Measurements from ENCODE around the gene RPA1. TPM values are rescaled to one million over a fixed set of nuclear protein-coding genes. Genes with fewer than 3 reads are reported as not detected.

Gene RPA1
- total and polyA plus RNA-seq, 10 of the 15 experiments (the other 5 are each of a cell fraction or from before 2014, with no cell fraction given) = 35.9 to 198 (median 71.2) TPM

- FAIRE-seq (no peak), ATAC-seq (no peak), DNase-seq (ENCODE audit: low read depth, low spot score) (no peak)
- ChIA-PET SMC1A (ENCODE audit: uncharacterized antibody, unreplicated experiment) (interaction anchor here (1.1 kb wide), 1 partner anchor 29 kb away, joined by 3 read pairs; no protein-coding TSS in a partner anchor), CTCF (no interaction called here), RAD21 (ENCODE audit: unreplicated experiment) (no interaction called here), POLR2A (interaction anchor here (0.5 kb wide), 1 partner anchor 51 kb away, joined by 3 read pairs; no protein-coding TSS in a partner anchor)
- no peak for TF ChIP-seq MTA2 (IDR thresholded peaks at IDR 0.05; ENCODE audit: low read depth)
- no peak for TF ChIP-seq STAT3 (IDR thresholded peaks at IDR 0.05; ENCODE audit: low read depth, low read length)
- no peak for TF ChIP-seq FOXK2 (IDR thresholded peaks at IDR 0.05)
- TF ChIP-seq PRDM15 (CRISPR knock-in tag; IDR thresholded peaks at IDR 0.05) = no peak
- no peak for TF ChIP-seq FOXM1 (IDR thresholded peaks at IDR 0.05; ENCODE audit: low read depth, low read length)
- no peak for TF ChIP-seq CEBPZ (IDR thresholded peaks at IDR 0.05; ENCODE audit: low read depth, low read length)
- TF ChIP-seq HDGF (IDR thresholded peaks at IDR 0.05) = no peak
- no peak for TF ChIP-seq TCF3 (IDR thresholded peaks at IDR 0.05; ENCODE audit: borderline replicate concordance, insufficient read depth, low read depth, low read length)
- Histone ChIP-seq H3K4me3 (no peak overlapping the region), H3K79me2 (ENCODE audit: control insufficient read depth, insufficient read depth, low read length) (no peaks in the 10 kb centered on the region), H2AFZ (ENCODE audit: control insufficient read depth, low read depth, low read length) (no peak overlapping the region), H4K20me1 (ENCODE audit: control insufficient read depth, insufficient read depth) (no peaks in the 10 kb centered on the region), H3K4me2 (ENCODE audit: control insufficient read depth, insufficient read depth) (no peak overlapping the region), H3K27me3 (replicated peaks in 1 of 2; ENCODE audit: control insufficient read depth in 2 of 2, insufficient read depth in 2 of 2, low read length in 1 of 2) (no peaks in the 10 kb centered on the region), H3K27ac (ENCODE audit: control insufficient read depth, insufficient read depth) (no peak overlapping the region), H3K36me3 (ENCODE audit: control insufficient read depth in 2 of 2, insufficient read depth in 2 of 2, low read length in 1 of 2) (no peaks in the 10 kb centered on the region), H3K9ac (ENCODE audit: control insufficient read depth, insufficient read depth, low read length) (no peak overlapping the region), H3K4me1 (ENCODE audit: control insufficient read depth, insufficient read depth, low read length) (no peaks in the 10 kb centered on the region), H3K9me3 (replicated peaks; ENCODE audit: control insufficient read depth, insufficient read depth, low read length) (no peaks in the 10 kb centered on the region)
- intact Hi-C loops (cut with micrococcal nuclease; ENCODE audit: unreplicated experiment) = no loop called here
- no TSS peak for BruUV-seq (replicated peaks)
- WGBS (ENCODE audit: insufficient coverage, insufficient replicate concordance, low lambda C conversion rate, missing lambda C conversion rate) = 36% methylated on average over 27 of the region's 27 CpGs
- in situ Hi-C loops (cut with MboI) = no loop called here
These were observed 110.4 kb downstream of the RPA1 start for GRCh38 chr17:1939981-1940809.
